ENCODE measurements around the gene CD36.

Gene CD36

GRCh38 chr7:80724249-80724871, 85.9 kb downstream of the CD36 start:
- no peaks in the 10 kb centered on the region for H3K36me3 ChIP-seq (replicated peaks; ENCODE audit: insufficient read depth, low read length)
- no peaks in the 10 kb centered on the region for H3K79me2 ChIP-seq (ENCODE audit: low read length)
- no peaks in the 10 kb centered on the region for H3K4me1 ChIP-seq (ENCODE audit: low read length)
- H3K27me3 ChIP-seq (replicated peaks; ENCODE audit: insufficient read depth, low read length): no peaks in the 10 kb centered on the region
- no peaks in the 10 kb centered on the region for H4K20me1 ChIP-seq (ENCODE audit: insufficient read depth, low read length)
- no peaks in the 10 kb centered on the region for H3F3A ChIP-seq (ENCODE audit: insufficient read depth, low read length)
- H3K9ac ChIP-seq (ENCODE audit: low read length): no peak overlapping the region
- H3K9me2 ChIP-seq (replicated peaks; ENCODE audit: insufficient read depth, low read length): no peaks in the 10 kb centered on the region
- no peak for TF ChIP-seq EZH2phosphoT487 (IDR thresholded peaks at IDR 0.05; ENCODE audit: low read length)
- TF ChIP-seq CTCF (IDR thresholded peaks at IDR 0.05; ENCODE audit: low read length): no peak
- TF ChIP-seq EZH2 (optimal IDR thresholded peaks at IDR 0.05; ENCODE audit: low read depth, low read length): no peak
- no peak overlapping the region for H3K27ac ChIP-seq (ENCODE audit: low read length)
- H3K4me3 ChIP-seq (ENCODE audit: low read length): no peak overlapping the region
- no peaks in the 10 kb centered on the region for H3K9me3 ChIP-seq (replicated peaks; ENCODE audit: insufficient read depth, low read length)
- no peak for DNase-seq
- H2AFZ ChIP-seq (ENCODE audit: low read length): no peak overlapping the region
- H3K4me2 ChIP-seq (ENCODE audit: low read depth, low read length): no peak overlapping the region

DNA sequence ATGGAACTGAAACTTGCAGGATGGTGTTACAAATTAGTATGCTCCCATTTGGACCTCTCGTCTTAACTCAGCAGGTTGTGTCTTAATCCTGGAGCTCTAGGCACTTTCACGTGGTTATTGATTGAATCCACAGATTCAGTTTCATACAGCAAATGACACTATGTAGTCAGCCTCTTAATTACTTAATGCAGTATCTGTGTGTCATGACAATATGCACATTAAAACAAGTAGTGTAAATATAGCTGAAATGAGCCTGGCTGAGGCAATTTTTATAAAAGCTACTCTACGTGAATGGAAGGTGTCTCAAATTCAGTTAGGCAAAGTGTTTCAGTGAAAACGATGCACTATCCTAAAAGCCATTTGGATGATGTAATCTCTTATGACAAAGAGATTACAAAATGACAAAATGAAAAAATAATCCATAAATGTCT, 86.8 kb downstream of the CD36 start:
- no peak overlapping the region for H3K4me2 ChIP-seq (ENCODE audit: low read depth, low read length)
- H3K79me2 ChIP-seq (ENCODE audit: low read length): no peaks in the 10 kb centered on the region
- H3K27ac ChIP-seq (ENCODE audit: low read length): no peak overlapping the region
- H3K4me1 ChIP-seq (ENCODE audit: low read length): no peaks in the 10 kb centered on the region
- H3K36me3 ChIP-seq (replicated peaks; ENCODE audit: insufficient read depth, low read length): no peaks in the 10 kb centered on the region
- H3K4me3 ChIP-seq (ENCODE audit: low read length): no peak overlapping the region
- no peaks in the 10 kb centered on the region for H3K9me2 ChIP-seq (replicated peaks; ENCODE audit: insufficient read depth, low read length)
- no peak overlapping the region for H3K9ac ChIP-seq (ENCODE audit: low read length)
- H4K20me1 ChIP-seq (ENCODE audit: insufficient read depth, low read length): no peaks in the 10 kb centered on the region
- H3K27me3 ChIP-seq (replicated peaks; ENCODE audit: insufficient read depth, low read length): no peaks in the 10 kb centered on the region
- TF ChIP-seq EZH2 (optimal IDR thresholded peaks at IDR 0.05; ENCODE audit: low read depth, low read length) (no peak), CTCF (IDR thresholded peaks at IDR 0.05; ENCODE audit: low read length) (no peak), EZH2phosphoT487 (IDR thresholded peaks at IDR 0.05; ENCODE audit: low read length) (no peak)
- H3F3A ChIP-seq (ENCODE audit: insufficient read depth, low read length): no peaks in the 10 kb centered on the region
- DNase-seq: no peak
- H3K9me3 ChIP-seq (replicated peaks; ENCODE audit: insufficient read depth, low read length): no peaks in the 10 kb centered on the region
- H2AFZ ChIP-seq (ENCODE audit: low read length): no peak overlapping the region

Measured in MM.1S (cell line).